HG03558 (cell line): ENCODE measurements around the gene FOXF1.

ENCODE experiments used
- ATAC-seq: cut with Tn5 transposase; IDR thresholded peaks from one replicate; pipeline ENCODE4 v1.9.1; 2021; ENCODE audit warnings: moderate number of reproducible peaks; ENCODE audit not compliant: unreplicated experiment; ENCODE audit errors: extremely low read depth

FOXF1 gene

GRCh38 chr16:86531191-86531545, 20.8 kb downstream of the FOXF1 start:
- ATAC-seq = no peak

- ATAC-seq = no peak
Measured at GRCh38 chr16:86531641-86532525, 21.6 kb downstream of the FOXF1 start.

GRCh38 chr16:86532526-86532815, 22.1 kb downstream of the FOXF1 start:
- ATAC-seq = no peak

DNA sequence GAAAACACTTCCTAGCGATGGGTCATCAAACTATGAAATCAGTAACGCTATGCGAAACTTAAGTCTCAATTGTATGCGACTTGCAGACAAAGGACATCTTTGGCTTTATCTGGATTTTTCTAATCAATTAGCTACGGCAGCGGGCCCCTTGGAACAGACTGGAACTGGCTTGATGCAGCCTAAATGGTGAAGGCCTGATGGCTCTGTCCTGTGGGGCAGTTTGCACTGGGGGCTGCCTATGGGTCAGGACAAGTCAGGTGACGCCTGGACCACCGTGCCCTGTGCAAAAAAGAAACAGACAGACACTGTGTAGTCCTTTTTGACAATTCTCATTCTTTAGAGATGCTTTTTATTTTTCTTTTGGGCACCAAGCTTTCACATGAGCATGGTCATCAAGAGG, 22.7 kb downstream of the FOXF1 start:
- ATAC-seq = no peak

GRCh38 chr16:86533767-86534351, 23.5 kb downstream of the FOXF1 start:
- no peak for ATAC-seq

GRCh38 chr16:86534779-86535615, 24.7 kb downstream of the FOXF1 start:
- ATAC-seq = no peak

- no peak for ATAC-seq
Measured at GRCh38 chr16:86536621-86537020, 26.3 kb downstream of the FOXF1 start.

DNA sequence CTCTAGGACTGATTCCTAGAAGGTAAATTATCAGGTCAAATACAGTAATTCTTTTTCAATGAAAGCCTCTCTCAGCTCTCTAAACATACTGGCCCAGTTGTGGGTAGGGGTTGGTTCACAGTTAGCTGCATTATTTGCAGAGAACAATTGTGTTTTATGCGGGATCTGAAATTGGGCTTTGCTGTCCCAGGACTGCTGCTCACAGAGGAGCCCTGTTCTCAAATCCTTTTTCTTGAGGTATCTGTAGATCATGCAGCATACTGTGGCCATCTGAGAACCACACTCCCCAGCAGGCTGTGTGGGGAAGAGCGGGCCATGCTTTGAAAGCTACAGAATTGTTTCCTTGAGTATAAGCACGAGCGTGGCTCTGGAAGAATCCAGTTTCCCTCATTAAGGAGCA, 27.2 kb downstream of the FOXF1 start:
- no peak for ATAC-seq

DNA sequence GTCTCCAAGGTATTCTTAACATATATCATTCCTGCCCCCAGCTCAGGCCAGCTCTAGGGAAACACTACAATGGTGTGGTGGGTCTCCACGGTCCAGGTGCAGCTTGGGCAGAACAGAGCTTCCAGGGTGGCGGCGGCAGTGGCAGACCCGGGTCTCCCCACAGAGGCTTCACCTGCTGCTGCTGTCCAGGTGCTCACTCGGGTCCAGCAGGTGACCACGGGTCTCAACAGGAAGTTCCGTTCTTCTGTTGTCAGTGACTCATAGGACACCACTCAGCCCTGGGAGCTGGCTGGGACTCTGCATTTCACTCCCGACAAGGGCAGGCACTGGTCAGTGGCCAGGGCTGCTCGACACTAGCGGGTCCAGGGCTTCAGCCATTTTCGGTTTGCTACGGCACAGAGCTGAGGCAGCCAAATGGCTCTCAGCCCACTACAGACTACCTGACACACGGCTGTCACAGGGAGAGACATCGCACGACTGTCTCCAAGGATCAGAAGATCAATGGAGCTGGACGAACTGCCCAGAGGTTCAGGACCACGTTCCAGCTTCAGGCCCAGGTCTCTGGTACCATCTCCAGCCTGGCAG, 28.0 kb downstream of the FOXF1 start:
- ATAC-seq = no peak

DNA sequence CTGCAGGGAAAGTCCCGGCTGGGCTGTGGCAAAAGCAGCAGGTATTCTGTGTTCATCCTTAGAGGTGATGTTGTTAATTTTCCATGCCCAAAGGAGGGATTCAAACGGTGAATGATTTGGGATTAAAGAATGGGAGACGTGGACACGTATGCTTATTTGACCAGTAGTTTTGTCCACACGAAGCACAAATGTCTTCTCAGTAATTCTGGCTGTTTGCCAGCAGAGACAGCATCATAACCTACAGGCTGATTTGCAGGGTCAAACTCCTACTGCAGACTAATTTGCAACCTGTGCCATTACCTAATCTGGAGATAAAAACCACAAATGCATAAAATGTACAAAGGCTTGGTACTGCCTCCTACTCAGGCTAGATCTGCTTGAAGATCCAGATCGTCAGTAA, 30.6 kb downstream of the FOXF1 start:
- ATAC-seq = no peak

DNA sequence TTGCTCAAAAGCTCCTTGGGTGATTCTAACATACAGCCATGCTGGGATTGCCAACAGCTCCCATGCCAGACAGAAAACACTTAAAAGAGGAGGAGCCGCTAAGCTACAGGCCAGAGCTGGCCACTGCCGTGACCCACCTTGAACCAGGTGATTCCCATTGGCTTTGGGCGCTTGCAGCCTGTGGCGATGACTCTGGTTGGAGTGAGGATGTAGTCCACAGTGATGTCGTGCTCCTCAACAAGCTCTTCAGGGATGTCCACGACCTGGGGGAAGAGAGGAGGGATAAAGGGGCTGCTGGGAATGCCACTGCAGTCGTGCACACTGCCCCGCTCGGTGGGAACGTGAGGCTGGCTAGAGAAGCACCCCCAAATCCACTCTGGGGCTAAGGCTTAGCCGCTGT, 31.2 kb downstream of the FOXF1 start:
- ATAC-seq = no peak

DNA sequence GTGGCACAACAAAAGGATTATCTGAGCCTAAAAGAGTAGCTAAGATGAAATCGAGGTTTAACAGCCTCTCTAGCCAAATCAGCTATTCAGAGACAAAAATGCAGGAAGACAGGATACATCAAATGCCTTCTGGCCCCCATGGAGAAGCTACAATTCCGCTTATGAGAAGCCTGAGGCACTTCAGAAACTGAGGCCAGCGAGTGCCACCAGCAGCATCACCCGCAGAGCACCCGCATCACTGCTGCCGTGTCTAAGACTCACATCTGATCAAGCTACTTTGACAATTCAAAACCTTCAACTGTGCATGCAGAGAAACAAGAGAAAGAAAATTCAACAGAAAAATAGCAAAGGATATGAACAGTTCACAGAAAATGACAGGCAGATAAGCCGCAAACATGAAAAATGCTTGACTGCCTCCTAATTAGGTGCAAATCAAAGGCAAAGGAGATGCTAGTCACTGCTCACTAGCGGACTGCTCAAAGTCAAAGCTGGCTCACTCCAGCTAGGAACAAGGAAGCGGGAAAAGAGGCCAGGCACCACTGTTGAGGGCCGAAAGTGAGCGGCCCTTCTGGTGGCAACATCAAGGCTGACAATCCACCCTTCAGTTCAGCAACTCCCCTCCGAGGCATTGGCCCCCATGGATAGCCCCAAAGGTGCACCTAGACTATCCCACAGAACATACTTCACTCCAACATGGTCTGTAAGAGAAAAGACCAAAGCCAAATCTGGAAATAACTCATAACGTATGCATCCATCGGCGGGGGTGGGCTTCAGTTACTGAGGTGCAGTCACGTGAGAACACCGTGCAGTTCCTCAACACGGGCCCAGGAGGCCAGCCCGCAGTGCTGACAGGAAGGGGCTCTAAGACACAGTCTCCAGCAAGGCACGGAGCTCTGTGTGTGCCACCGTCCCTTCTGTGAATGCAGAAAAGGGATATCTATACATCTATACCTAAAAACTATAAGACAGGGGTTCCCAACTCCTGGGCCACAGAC, 32.7 kb downstream of the FOXF1 start:
- ATAC-seq = no peak

DNA sequence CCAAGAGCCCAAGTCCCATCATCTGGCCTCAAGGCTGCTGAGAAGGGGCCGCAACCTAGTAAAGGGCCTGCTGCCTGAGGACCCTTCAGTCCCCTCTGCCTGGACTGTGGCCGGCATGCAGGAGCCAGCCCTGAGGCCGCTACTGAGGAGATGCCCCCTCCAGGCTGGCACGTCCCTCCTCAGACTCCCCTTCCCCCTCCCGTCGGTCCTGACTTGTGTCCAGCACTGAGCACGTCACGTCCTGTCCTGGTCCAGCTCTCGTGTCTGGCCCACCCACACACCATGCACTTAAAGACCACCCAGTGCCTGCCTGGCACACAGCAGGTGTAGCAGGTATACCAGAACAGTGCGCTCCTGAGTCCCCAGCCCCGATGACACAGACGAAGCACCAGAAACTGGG, 35.2 kb downstream of the FOXF1 start:
- ATAC-seq = no peak

DNA sequence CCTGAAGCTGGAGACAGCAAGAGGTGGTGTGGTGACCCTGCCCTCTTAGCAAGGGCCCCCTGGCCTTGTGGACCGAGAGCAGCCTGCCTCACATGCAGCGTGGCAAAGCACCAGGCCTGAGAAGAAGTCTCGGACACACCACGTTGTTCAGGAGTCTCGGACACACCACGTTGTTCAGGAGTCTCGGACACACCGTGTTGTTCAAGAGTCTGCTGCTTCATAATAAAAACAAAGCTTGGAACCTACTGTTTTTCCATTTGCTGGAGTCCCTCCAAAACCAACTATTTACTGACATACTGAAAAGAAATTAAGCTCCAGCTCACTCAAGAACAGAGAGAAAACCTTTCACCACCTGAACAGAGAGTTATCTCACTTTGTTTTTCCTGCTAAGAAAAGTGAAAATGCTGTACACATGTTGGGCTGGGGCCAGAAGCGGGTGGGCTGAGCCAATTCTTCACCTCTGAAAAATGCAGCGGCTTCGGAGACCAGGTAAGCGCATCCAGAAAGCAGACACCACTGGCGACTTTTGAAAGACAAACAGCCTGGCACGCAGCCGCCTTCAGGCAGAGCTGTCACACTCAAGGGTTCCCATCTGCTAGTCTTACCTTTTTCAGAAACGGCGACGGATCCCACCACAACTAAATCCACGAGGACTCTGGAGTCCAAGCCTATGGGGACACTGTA, 35.8 kb downstream of the FOXF1 start:
- ATAC-seq = no peak

DNA sequence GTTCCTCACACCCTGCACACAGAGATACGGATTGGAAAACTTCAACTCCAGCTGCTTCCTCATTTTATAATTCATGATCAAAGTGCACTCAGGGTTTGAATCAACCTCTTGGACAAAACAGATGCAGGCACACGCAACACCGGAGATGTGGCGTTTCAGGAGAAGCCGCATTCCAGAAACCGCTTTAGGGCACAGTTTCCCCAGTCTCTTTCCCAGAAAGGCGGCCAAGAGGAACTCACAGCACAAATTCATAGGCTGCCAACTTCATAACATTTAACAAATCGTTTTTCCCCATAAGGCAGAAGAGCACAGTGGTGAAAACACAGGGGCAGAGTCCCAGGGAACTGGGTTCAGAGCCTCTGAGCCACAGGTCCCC, 36.3 kb downstream of the FOXF1 start:
- ATAC-seq = no peak

DNA sequence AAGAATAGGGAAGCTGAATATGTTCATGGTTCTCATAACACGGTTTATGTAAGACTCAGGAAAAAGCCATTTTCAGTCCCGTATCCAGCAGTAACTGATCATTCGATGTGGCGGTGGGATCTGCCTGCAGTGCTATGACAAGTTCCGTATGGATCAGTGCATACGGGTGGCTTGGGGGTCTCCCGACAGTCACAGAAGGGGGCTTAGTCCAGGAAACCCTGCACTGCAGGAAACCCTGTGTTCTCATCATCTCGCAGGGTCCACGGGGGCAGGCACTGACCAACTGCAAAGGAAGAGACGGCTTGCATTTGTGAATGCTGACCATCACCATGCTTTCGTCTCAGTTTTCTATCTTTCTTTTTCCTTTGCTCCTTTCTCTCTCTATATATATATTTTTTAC, 37.0 kb downstream of the FOXF1 start:
- ATAC-seq = no peak

GRCh38 chr16:86549076-86549892, 39.0 kb downstream of the FOXF1 start:
- no peak for ATAC-seq

- no peak for ATAC-seq
Measured at GRCh38 chr16:86549893-86550190, 39.5 kb downstream of the FOXF1 start.

GRCh38 chr16:86550281-86550680, 40.0 kb downstream of the FOXF1 start:
- no peak for ATAC-seq
